ENCODE results near the gene ADAT1.
"Not testable (repeated sequence)": the region's sequence is repeated elsewhere in the genome, so short reads cannot be mapped to it uniquely, and the experiment has no call there.

The ADAT1 gene

DNA sequence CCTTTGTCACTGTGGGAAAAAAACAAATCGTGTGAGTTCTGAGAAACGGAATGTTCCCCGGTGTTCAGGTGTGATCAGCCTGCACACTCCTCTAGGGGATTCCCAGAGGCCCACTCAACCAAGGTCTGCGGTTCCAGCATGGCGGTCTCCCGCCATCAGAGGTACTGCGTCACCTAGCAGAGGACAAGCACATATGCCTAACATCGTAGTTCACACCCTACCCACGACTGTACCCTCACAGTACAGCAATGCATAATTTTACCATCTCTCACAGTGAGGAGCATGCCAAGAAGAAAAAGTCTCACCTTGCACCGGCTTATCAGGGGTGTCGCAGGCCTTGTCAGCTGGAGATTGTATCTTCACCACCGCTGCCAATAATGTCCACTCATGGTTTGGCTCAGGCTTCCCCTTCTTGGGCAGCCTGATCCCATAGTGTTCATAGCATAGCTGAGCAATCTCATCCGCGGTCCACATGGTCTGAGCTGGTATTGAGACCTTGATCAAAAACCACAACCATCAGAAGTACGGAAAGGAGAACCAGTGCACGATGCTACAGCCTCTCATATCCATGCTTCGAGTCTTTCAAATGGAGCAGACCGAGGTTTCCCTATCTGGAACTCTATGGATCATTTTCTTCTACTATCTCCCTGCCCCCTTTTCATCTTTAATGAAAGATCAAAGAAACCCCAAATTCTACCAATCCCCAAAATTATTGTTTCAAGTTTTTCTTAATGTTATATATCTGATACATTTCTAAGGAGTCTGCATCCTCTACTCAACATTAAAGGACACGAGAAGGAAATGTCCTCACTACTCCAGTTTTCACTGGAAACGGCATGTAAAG lies 2.5 kb downstream of the ADAT1 start:
- DNase-seq (ENCODE audit: low read depth in 3 of 3), result no peak

DNA sequence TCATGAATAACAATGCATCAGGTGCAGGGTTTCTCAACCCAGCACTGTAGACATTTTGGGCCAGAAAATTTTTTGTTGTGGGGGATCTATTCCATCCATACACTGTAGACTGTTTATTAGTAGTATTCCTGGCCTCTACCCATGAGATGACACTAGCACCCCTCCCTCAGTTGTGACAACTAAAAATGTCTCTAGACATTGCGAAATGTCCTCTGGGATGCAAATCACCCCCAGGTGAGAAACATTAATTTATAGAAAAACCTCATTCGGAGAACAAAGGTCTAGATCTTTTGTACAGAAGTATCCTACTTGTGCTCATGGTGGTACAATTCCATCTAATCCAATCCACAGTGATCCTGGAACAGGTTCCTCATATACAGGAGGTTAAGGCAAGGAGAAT lies 4.3 kb downstream of the ADAT1 start:
- DNase-seq (ENCODE audit: low read depth in 3 of 3), result no peak

DNA sequence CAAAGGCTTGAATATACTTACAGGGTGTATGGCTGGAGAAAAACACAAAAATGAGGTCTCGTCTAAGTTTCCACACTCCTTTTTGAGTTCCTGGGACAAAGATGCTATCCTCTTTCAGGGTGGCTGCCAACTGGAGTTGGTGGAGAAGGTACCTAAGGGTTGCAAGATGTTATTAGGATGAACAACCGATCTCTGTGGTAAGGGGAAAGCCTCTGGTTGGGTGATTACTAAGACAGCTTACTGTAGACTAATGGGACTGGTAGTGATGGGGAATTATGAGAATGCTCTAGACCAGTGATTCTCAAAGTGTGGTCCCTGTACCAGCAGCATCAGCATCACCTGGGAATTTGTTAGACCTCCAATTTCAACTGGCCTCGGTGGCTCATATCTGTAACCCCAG lies 6.0 kb downstream of the ADAT1 start:
- DNase-seq (ENCODE audit: low read depth in 3 of 3), result no peak

DNA sequence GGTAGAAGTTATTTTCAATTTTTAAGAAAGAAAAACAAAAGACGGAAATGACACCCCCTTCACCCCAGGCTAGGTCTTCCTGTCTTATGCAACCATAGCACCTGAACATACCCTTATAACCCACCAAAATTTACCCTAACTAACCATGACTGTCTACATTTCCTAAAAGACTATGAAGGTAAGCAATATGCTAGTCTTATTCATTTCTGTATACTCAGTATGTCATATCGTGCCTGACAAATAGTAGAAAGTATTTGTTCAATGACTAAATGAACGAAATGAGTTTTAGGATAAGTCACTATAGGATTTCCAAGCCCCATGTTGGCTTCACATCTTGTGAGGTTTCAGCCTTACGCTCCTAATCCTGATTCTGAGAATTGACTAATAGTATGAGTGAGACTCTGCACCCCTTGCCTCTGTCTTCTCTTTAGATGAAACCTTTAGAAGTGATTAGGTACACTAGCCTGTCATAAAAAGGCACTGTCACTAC lies 6.5 kb downstream of the ADAT1 start:
- no peak for DNase-seq (ENCODE audit: low read depth in 3 of 3)

DNA sequence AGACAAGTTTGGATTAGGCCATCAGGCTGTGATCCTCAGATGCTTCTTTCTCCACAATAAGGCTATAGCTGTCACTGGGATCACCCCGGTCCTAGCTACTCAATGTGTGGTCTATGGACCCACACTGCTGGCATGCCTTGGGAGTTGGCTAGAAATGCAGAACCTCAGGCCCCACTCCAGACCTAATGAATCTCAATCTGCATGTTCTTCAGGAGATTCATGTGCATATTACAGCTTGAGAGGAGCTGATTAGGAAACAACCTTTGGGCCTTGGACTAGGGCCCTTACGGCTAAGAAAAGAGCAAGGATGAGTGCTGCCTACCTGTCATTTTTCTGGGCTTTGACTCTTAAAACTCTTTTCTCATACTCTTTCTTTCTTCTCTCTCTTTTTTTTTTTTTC lies 7.5 kb downstream of the ADAT1 start:
- DNase-seq (ENCODE audit: low read depth in 3 of 3), result no peak

DNA sequence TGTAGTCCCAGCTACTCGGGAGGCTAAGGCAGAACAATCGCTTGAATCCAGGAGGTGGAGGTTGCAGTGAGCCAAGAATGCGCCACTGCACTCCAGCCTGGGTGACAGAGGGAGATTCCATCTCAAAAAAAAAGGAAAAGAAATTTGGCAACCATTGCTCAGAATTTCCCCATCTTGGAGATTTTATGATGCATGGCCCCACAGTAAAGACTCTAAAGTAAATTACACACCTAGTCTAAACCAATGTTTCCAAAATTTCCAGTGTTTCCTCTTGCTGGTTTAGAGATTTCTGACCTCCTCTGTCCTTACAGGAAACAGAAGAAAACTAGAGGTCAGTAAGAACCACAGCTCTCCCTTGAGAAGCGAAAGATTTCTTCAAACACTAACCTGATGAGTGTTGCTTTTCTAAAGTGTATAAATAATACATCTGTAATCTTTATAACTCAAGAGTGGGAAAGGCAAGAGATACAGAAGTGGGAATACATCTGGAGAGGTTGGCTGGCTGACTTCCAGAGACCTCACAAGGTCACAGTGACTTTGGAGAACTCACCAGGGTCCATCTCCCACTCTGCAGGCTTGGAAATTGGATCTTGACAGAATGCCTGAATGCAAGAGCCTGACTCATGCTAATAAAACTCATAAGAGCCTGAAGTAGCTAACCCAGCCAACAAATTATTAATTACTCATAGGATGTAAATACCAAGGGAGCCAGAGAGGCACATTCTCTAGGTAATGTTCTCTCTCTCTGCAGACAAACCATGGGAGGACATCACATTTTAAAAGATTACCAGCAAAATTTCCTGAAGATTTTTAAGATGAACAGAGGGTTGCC lies 8.8 kb downstream of the ADAT1 start:
- DNase-seq (ENCODE audit: low read depth in 3 of 3), result no peak

DNA sequence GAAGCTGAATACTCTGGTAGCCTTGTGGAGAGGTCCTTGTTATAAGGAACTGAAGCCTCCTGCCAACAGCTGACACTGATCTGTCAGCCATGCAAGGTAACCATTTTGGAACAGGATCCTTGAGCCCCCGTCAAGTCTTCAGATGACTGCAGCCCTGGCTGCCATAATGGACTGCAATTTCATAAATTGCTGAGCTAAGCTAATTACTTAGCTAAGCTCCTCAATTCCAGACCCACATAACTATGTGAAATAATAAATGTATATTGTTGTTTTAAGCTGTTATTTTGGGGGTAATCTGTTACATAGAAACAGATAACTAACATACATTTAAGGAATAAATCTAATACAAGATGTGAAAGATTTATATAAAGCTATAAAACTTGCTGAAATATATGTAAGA lies 16.6 kb downstream of the ADAT1 start:
- DNase-seq (ENCODE audit: low read depth in 3 of 3), result no peak

DNA sequence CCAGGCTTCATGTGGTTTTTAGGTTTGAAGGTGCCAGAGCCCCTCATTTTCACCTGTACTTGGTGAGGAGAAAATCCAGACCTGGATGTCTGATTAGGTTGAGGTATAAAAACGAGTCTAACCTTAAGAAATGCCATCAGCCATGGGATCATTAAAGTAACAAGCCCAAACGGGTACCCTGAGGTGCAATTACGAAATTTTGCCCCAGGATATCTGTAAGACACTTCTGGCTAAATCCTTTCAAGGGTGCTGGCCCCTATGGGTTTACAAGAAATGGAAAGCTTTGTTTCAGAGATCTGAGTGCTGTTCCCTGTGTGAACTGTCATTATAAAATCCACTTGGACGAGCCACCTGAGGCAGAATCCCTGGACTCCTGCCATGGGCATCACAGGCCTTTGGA lies 19.8 kb downstream of the ADAT1 start:
- DNase-seq (ENCODE audit: low read depth in 3 of 3), result no peak

DNA sequence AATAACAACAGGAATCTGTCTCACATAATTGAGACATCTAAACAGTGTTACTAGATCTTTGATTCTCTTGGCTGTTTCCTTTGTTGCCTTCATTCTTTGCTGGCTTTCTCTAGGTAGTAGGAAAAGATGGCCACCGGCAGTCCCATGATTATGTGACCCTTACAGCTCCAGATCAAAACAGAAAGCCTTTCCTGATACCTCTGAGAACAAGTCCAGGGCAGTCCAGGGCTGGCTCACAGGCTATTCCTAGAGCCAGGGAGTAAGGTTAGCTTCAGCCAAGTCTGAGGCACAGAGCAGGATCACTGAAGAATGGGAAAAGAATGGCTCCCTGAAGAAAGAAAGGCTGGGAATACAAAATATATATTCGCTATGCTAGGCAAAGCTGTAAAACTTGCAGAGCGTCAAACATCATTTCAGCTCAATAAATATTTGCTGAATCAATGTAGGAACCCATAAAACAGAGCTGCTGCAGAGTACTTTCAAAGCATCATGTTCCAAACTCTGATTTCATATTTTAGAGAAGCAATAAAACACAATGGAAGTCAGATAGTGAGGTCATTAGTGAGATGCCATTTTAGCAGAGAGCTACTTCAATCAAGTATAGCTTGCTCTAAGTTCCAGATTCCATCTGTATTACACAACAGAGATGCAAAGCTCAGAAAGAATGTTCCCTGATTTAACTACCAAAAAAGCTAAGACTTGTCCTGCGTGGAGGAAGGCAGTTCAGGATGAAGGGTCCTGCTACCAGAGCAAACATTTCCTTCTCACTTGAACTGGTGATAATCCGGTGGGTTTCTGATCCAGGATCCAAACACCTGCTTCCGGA lies 23.4 kb downstream of the ADAT1 start:
- no peak for DNase-seq (ENCODE audit: low read depth in 3 of 3)

DNA sequence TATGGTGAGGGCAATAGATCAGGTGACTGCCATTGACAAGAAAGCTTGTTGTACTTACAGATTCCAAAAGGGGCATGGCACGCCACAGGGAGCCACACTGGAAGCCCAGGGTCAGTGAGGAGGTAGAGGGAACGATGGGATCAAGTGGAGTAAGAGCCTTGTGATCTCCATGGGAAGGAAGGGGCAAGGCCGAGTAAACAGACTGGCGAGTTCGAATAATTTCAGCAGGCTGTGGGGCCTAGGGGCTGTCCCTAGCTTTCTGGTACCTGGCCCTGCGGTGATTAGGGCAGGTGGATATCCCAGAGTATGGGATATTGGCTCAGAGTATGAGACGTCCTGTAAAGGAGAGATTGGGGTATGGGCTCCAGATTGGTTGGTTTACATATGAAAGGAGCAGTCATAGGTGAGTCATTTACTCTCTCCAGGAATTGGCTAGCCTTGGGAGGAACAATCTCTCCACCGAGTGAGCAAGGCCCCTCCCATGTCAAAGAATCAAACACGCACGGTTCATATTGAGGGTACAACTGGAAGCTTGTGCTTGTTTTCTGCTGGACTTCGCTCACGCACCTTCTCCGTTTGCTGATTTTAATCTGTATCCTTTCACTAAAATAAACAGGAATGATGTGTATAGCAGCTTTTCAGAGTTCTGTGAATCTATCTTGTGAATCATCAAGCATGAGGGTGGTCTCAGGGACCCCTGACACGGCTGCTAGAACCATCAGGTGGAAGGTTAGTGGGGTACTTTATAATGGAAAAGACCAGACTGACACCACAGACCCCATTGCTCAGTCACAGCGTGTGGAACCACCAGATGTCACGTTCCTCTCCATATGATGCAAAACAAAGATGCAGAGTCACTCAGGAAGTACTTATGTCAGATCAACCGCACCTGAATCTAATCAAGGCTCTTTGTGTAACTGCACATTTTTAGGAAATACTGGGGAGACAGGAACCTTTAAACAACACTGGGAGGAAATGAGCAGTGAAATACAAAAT lies 29.0 kb downstream of the ADAT1 start:
- no peak for DNase-seq (ENCODE audit: low read depth in 3 of 3)

DNA sequence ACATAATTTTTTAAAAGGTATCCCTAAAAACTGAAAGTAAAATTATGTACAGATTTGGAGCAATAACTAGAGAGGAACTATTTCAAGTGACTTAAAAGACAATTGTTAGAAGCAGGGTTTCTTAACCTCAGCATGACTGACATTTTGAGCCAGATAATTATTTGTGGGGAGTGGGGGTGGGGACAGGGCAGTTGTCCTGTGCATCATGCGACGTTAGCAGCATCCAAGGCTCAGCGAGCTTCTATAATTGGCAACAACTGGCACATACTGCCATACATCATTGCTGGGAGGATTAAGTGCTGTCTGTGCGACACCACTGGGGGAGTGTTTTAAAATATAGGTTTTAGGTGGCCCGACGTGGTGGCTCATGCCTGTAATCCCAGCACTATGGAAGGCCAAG lies 29.8 kb downstream of the ADAT1 start:
- no peak for DNase-seq (ENCODE audit: low read depth in 3 of 3)

DNA sequence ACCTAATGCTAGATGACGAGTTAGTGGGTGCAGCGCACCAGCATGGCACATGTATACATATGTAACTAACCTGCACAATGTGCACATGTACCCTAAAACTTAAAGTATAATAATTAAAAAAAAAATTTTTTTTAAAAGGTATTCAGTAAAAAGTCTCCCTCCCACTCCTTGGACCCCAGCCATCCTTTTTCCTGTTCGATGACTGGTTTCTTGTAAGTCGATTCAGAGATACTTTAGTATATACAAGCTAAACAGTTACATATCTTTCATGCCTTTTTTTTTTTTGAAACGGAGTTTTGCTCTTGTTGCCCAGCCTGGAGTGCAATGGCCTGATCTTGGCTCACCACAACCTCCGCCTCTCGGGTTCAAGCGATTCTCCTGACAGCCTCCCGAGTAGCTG lies 31.2 kb downstream of the ADAT1 start:
- not testable (repeated sequence) for DNase-seq (ENCODE audit: low read depth in 3 of 3)

DNA sequence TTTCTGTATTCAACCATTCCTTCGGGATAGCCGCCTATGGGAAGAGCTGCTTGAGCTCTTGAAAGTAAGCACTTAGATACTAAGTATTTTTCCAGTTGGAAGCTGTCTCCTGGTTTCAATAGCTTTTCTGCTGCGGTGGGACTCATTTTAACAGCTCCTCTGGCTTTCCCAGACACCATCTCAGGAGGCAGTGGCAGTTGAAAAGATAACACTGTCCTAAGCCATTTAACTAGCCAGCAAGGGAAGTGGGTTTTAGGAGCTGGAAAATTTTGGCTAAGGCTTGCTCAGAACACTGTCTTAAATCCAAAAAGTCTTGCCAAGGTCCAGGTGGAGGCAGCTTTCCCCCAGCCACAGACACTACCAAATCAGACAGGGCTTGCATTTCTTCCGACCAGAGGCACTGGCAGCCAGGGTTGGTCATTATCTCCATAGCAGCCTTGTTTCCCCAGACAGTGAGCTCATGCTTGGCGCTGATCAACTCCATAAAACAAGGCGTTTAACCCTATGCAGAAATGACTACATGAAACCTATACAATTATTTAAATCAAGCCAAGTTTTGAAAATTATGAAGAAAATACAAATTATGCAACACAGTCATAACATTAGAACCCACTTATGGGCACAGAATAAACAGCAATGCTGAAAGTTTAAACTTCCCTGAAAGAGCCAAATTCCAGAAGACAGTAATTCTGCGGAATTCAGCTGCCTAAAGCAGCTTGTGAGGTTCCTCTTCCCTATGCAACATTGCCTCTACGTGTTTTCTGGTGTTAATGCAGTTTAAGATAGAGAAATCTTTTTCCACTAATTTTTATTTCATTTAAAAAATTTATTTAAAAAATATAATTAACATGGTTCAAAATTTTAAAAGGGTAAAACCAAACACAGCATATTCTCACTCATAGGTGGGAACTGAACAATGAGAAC lies 31.9 kb downstream of the ADAT1 start:
- no peak for DNase-seq (ENCODE audit: low read depth in 3 of 3)

DNA sequence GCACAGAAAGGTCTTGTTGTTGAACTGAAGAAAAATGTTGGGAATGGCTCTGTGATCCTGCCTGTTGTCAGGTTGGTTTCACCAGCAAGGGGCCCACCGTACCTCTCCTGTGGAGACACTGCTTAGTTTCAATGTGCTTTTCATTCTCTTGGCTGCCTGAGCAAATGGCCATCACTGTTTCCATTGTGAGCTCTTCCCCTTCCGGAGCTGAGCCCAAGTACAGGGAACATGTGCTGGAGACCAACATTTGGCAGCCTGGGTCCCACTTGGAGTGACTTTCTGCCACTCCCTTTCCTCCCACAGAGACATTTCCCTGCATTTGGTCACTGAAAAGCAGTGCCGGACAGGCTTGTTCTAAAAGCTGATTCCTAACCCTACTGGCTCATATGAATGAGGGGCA lies 33.8 kb downstream of the ADAT1 start:
- DNase-seq (ENCODE audit: low read depth in 3 of 3), result no peak

DNA sequence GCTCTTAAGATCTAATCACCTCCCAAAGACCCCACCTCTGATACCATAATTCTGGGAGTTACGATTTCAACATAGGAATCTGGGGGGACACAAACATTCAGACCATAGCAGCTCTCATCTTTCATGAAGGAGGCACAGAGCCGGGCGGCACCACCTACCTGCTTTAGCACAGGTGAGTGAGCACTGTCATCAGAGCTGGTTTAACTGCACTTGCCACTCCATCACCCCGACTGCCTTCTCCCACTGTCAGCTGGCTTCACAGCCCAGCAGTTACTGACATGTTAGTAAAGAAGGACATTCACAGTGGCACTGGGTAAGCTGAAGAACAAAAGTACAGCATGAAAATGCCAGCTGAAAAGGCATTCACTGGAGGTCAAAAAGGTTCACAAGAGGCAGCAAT lies 34.4 kb downstream of the ADAT1 start:
- DNase-seq (ENCODE audit: low read depth in 3 of 3), result no peak

DNA sequence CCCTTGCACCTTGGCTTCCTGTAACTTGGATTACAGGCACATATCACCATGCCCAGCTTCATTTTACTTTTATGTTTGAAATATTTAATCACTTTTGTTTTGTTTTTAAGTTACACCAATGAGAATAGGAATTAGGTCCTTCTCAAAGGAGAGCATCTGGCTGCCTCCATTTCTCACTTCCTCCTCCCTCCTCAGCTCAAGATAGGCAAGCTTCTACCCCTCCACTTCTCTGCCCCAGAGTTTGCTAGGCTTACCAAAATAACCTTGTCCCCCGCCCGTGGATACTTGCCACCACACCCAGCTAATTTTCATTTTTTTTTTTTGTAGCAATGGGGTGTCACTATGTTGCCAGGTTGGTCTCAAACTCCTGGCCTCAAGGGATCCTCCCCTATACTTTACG lies 39.0 kb downstream of the ADAT1 start:
- no peak for DNase-seq (ENCODE audit: low read depth in 3 of 3)

DNA sequence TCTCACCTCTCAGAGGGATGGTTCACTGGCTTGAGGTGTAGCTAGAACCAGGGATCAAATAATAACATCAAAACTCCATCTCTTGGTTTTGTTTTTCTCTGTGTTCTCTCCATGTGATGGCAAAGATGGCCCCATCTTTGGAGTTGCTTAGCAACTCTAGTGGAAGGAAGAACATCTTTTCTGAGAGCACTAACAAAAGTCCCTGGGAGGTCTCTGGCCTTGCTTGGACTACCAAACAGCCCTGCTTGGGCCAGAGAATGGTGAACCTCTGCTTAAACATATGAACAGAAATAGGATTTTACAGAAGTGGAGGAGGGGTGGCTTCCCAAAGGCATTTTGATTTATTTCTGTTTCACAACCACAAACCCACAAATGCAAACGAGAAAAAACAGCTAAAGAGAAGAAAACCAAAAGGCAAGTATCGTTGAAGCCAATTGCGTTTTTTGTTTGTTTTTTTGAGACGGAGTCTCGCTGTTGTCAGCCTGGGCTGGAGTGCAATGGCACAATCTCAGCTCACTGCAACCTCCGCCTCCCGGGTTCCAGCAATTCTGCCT lies 43.7 kb downstream of the ADAT1 start:
- no peak for DNase-seq (ENCODE audit: low read depth in 3 of 3)

DNA sequence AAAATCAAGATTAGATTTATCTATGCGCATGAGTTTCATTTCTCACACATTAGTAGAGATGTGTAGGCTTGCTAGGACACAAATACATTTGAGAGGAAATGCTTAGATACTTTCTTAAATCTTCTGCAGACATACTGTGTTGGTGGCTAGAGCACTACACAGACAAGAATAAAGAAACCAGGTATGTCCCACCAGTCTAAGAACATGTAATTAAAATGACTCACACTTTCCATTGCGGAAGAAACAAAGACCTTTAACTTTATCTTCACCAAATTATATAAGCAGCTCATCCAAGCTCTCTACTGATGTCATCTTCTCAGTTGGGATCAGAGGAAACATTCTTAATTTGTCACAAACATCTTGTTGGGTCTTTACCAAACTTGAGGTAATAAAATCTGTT lies 44.4 kb downstream of the ADAT1 start:
- DNase-seq (ENCODE audit: low read depth in 3 of 3), result no peak

DNA sequence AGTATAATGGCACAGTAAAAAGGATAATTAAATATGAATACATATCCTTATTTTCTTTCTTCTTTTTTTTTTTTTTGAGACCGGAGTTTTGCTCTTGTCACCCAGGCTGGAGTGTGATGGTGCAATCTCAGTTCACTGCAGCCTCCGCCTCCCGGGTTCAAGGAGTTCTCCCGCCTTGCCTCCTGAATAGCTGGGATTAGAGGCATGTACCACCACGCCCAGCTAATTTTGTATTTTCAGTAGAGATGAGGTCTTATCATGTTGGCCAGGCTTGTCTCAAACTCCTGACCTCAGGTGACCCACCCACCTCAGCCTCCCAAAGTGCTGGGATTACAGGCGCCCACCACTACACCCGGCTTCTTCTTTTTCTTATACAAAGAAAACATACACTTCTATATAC lies 44.9 kb downstream of the ADAT1 start:
- DNase-seq (ENCODE audit: low read depth in 3 of 3), result no peak
